ENCODE results near the gene RASA2. TPM values are rescaled to one million over a fixed set of nuclear protein-coding genes. Genes with fewer than 3 reads are reported as not detected.

RASA2 gene
- total and polyA plus RNA-seq, 10 donors, result 9.4 to 90.6 (median 45.3) TPM

DNA sequence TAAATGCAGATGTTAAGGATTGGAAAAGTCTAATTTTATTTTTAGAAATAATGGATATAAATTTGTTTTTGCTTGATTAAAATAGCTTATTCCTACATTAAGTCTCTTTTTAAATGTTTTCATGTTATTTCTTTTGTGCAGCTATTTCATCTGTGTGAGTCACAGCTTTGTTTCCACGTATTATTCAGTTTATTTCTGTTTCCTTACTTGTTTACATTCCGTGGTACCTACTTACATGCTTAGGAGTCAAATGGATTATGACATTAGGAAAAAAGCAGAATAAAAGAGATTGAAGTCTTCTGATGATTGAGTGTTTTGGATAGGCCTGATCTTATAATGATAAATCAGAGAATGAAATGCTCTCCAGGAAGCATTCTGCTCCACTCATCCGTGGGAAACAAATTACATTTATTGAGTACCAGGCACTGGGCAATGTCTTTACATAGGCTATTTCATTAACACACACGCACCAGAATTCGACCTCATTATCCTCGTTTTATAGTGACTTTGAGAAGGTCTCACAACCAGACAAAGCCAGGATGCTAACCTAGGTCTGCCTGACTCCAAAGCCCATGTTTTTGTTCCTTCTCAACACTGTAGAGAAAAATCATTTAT, 38.1 kb upstream of the RASA2 start:
- no peak for DNase-seq
- WGBS, 5 donors, result 81 to 85% (median 82%) methylated on average over 6 of the region's 6 CpGs
- H3K27me3 ChIP-seq (replicated peaks in 1 of 7), result no peaks in the 10 kb centered on the region
- TF ChIP-seq CTCF (IDR thresholded peaks at IDR 0.05 in 8 of 11, conservative IDR thresholded peaks at IDR 0.05 in 3 of 11) (no peak), POLR2A (IDR thresholded peaks at IDR 0.05) (no peak), POLR2AphosphoS5 (IDR thresholded peaks at IDR 0.05) (no peak)
- H3K4me1 ChIP-seq, result peaks cover 0 to 15% (median 8%) of the 10 kb centered on the region in 6 donors
- no peak overlapping the region for H3K27ac ChIP-seq
- peaks cover 0 to 43% (median 25%) of the 10 kb centered on the region in 6 donors for H3K36me3 ChIP-seq
- intact Hi-C loops (cut with DNase I; ENCODE audit: low total_unique reads), result no loop called here
- H3K4me3 ChIP-seq, result no peak overlapping the region
- H3K9me3 ChIP-seq, result no peaks in the 10 kb centered on the region

DNA sequence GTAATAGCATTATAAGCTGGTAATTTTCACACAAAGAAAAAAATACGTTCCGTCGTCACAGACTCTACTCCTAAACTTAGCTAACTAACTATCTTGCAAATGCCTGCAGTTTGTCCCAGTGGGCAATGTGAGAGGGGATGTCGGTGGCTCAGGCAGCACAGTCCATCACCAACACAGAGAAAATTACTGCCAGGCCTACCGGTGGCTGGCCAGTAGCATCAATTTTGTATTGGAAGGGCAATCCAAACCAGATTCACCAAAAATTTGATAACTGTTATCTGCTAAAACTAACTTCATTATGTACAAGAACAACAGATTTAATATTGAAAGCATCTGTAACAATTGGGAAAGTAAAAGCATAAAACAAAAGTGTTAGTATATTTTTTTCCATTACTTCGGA, 37.4 kb upstream of the RASA2 start:
- intact Hi-C loops (cut with DNase I; ENCODE audit: low total_unique reads), result no loop called here
- Histone ChIP-seq H3K27me3 (replicated peaks in 1 of 7) (no peaks in the 10 kb centered on the region), H3K4me1 (peaks cover under 1 to 18% (median 8%) of the 10 kb centered on the region in 6 donors), H3K27ac (no peak overlapping the region), H3K4me3 (no peak overlapping the region), H3K36me3 (peaks cover 0 to 36% (median 19%) of the 10 kb centered on the region in 6 donors), H3K9me3 (no peaks in the 10 kb centered on the region)
- 87 to 93% (median 90%) methylated on average over 6 of the region's 6 CpGs for WGBS, 5 donors
- TF ChIP-seq POLR2A (IDR thresholded peaks at IDR 0.05) (no peak), CTCF (IDR thresholded peaks at IDR 0.05 in 8 of 11, conservative IDR thresholded peaks at IDR 0.05 in 3 of 11) (no peak), POLR2AphosphoS5 (IDR thresholded peaks at IDR 0.05) (no peak)
- no peak for DNase-seq

GRCh38 chr3:141450727-141451375, 36.0 kb upstream of the RASA2 start:
- H3K4me3 ChIP-seq, result no peak overlapping the region
- no peak for DNase-seq
- H3K36me3 ChIP-seq, result peaks cover 0 to 22% (median 5%) of the 10 kb centered on the region in 6 donors
- H3K4me1 ChIP-seq, result peaks cover 5 to 30% (median 11%) of the 10 kb centered on the region in 6 donors
- TF ChIP-seq POLR2A (IDR thresholded peaks at IDR 0.05) (no peak), POLR2AphosphoS5 (IDR thresholded peaks at IDR 0.05) (peak in 1 of 3 donors; percentile 57), CTCF (IDR thresholded peaks at IDR 0.05 in 8 of 11, conservative IDR thresholded peaks at IDR 0.05 in 3 of 11) (no peak)
- H3K27ac ChIP-seq, result no peak overlapping the region
- H3K27me3 ChIP-seq (replicated peaks in 1 of 7), result no peaks in the 10 kb centered on the region
- 88 to 94% (median 89%) methylated on average over 8 of the region's 8 CpGs for whole genome bisulfite sequencing, 5 donors
- no peaks in the 10 kb centered on the region for H3K9me3 ChIP-seq
- intact Hi-C loops (cut with DNase I; ENCODE audit: low total_unique reads), result loop anchor here (5.0 kb wide), 1 partner anchor 94 kb away; no protein-coding TSS in a partner anchor

DNA sequence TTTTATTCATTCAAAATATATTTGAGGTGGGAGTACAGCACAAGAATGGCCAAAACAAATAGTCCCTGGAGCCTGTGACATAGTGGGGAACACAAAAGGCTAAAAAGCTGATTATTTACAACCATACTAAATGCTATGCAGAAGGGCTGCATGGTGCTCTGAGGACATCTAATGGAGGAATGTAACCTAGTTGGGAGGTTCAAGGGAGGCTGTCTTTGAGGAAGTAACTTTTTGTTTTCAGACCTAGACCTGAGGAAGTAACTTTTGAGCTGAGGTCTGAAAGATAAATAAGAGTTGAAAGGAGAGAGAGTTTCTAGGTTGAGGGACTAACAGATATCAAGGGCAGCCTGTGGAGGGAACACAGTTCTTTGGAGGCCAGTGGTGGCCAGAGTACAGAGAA, 34.8 kb upstream of the RASA2 start:
- H3K27ac ChIP-seq, result peak overlapping the region in 7 of 8 donors; percentile 22 to 69 (median 63)
- H3K27me3 ChIP-seq (replicated peaks in 1 of 7), result no peaks in the 10 kb centered on the region
- H3K4me3 ChIP-seq, result no peak overlapping the region
- intact Hi-C loops (cut with DNase I; ENCODE audit: low total_unique reads), result loop anchor here (5.0 kb wide), 1 partner anchor 95 kb away; no protein-coding TSS in a partner anchor
- no peak for DNase-seq
- H3K4me1 ChIP-seq, result peaks cover 5 to 30% (median 11%) of the 10 kb centered on the region in 6 donors
- H3K36me3 ChIP-seq, result peaks cover 0 to 10% (median 0%) of the 10 kb centered on the region in 6 donors
- H3K9me3 ChIP-seq, result no peaks in the 10 kb centered on the region
- TF ChIP-seq CTCF (IDR thresholded peaks at IDR 0.05 in 8 of 11, conservative IDR thresholded peaks at IDR 0.05 in 3 of 11), result peak in 10 of 11 experiments; percentile 42 to 69 (median 54)
- TF ChIP-seq POLR2AphosphoS5 (IDR thresholded peaks at IDR 0.05), result no peak
- TF ChIP-seq POLR2A (IDR thresholded peaks at IDR 0.05), result no peak
